Stimulated activated naive CD8-positive, alpha-beta T cell treated with anti-CD3 and anti-CD28 coated beads, Interleukin-15, amount 100 ng/mL, for 72 hours (primary cell): ENCODE data around the gene RAB27B.

ENCODE experiments used
- ATAC-seq: fragments of 150-1000 bp; cut with Tn5 transposase; 2 replicates; pipeline ENCODE4 v1.10.0; 2021; ENCODE audit warnings: mild to moderate bottlenecking, moderate library complexity
- DNase-seq, 2 donors: peaks; one replicate each; pipeline ENCODE4 v3.0.0; 2021 to 2022
- H3K27ac Mint-ChIP-seq, 2 donors: one replicate each; pipeline ENCODE4 v1.8.0; 2022; ENCODE audit warnings: mild to moderate bottlenecking in 2 of 2, mixed read lengths in 2 of 2, moderate library complexity in 2 of 2
- H3K27me3 Mint-ChIP-seq: one replicate; pipeline ENCODE4 v1.8.0; 2022; ENCODE audit warnings: mixed read lengths
- H3K4me1 Mint-ChIP-seq: one replicate; pipeline ENCODE4 v1.8.0; 2022; ENCODE audit warnings: mild to moderate bottlenecking, mixed read lengths
- H3K4me3 Mint-ChIP-seq, 2 donors: one replicate each; pipeline ENCODE4 v1.8.0; 2022; ENCODE audit warnings: mild to moderate bottlenecking in 2 of 2, mixed read lengths in 2 of 2, moderate library complexity in 1 of 2
- H3K9me3 Mint-ChIP-seq, 2 donors: one replicate each; pipeline ENCODE4 v1.8.0; 2022; ENCODE audit warnings: mixed read lengths in 2 of 2

Gene RAB27B

GRCh38 chr18:54939361-54939917 is 111.2 kb downstream of the RAB27B start:
- H3K4me3 Mint-ChIP-seq = no peak overlapping the region
- no peaks in the 10 kb centered on the region for H3K9me3 Mint-ChIP-seq
- no peak for DNase-seq
- no peaks in the 10 kb centered on the region for H3K27me3 Mint-ChIP-seq
- H3K4me1 Mint-ChIP-seq = no peaks in the 10 kb centered on the region
- H3K27ac Mint-ChIP-seq = no peak overlapping the region
- no peak for ATAC-seq

DNA sequence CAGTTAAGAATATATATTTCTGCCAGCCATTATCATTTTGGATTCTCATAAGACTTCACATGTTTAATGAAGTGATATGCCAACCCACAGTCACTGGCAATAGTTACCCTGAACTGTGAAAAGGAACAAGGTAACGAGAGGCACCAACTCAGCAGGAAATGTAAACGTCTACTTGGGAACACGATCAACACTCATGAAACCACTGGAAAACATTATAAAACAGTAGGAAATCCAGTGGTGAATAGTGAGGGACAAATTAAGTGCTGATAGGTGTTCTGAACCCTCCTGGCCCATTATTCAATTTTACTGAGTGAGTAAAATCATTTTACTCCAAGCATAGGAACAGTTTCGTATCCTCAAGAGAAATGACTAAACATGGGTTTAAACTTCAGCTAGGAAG is 113.9 kb downstream of the RAB27B start:
- no peak overlapping the region for H3K27ac Mint-ChIP-seq
- no peaks in the 10 kb centered on the region for H3K9me3 Mint-ChIP-seq
- ATAC-seq = no peak
- no peak for DNase-seq
- H3K4me1 Mint-ChIP-seq = peaks cover 16% of the 10 kb centered on the region
- no peak overlapping the region for H3K4me3 Mint-ChIP-seq
- H3K27me3 Mint-ChIP-seq = no peaks in the 10 kb centered on the region

DNA sequence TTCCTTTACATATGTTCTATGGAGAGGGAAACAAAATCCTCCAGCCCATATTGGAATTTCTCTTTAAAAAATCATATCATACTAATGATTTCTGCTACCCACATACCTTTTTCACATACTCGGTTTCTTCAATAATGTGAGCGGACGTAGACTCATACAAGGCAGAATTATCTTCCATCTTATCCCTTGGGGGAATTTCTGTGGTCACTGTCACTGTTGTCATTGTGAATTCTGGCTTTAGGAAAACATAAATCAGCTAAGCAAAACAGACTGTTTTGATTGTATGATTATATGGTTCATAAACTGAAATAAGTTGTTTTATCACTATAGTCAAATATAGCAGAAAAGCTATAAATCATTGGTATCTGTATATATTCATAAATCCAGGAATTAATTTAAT is 114.3 kb downstream of the RAB27B start:
- Mint-ChIP-seq H3K4me1 (peaks cover 16% of the 10 kb centered on the region), H3K9me3 (no peaks in the 10 kb centered on the region), H3K4me3 (no peak overlapping the region), H3K27me3 (no peaks in the 10 kb centered on the region), H3K27ac (no peak overlapping the region)
- DNase-seq (no peak), ATAC-seq (no peak)
